ENCODE data around the gene ZNF292. TPM values are rescaled to one million over a fixed set of nuclear protein-coding genes. Genes with fewer than 3 reads are reported as not detected.

Gene ZNF292
- total and polyA plus RNA-seq, 2 donors (not counting 1 experiment from before 2014, with no cell fraction given): 10.1 to 84.1 TPM

- POLR2A ChIA-PET: no interaction called here
Observed at GRCh38 chr6:87224971-87225370, 69.6 kb downstream of the ZNF292 start.

GRCh38 chr6:87225511-87225910 is 70.1 kb downstream of the ZNF292 start:
- intact Hi-C loops (cut with micrococcal nuclease): loop anchor here (5.0 kb wide), 1 partner anchor 33 kb away; no protein-coding TSS in a partner anchor
- Histone ChIP-seq H2AFZ (ENCODE audit: insufficient read depth, low read depth, low read length, poor library complexity, severe bottlenecking) (no peak overlapping the region), H3K27ac (ENCODE audit: low read length in 2 of 2) (no peak overlapping the region), H3K9ac (ENCODE audit: low read length) (no peak overlapping the region), H3K27me3 (replicated peaks in 1 of 4; ENCODE audit: control extremely low read depth in 1 of 4, control insufficient read depth in 3 of 4, insufficient read depth in 4 of 4, low read length in 3 of 4) (no peaks in the 10 kb centered on the region), H3K79me2 (ENCODE audit: control insufficient read depth, insufficient read depth, low read length) (no peaks in the 10 kb centered on the region), H3K4me1 (ENCODE audit: control insufficient read depth in 2 of 2, insufficient read depth in 2 of 2, low read length in 2 of 2) (no peaks in the 10 kb centered on the region), H3K9me3 (ENCODE audit: control extremely low read depth in 1 of 3, control insufficient read depth in 2 of 3, insufficient read depth in 1 of 3, low read length in 2 of 3) (peaks cover 0 to 1% (median 0%) of the 10 kb centered on the region in 3 donors), H3K4me2 (replicated peaks; ENCODE audit: low read depth, low read length, poor library complexity, severe bottlenecking) (no peak overlapping the region), H3K4me3 (ENCODE audit: control extremely low read depth in 1 of 5, extremely low read depth in 1 of 5, insufficient read depth in 1 of 5, low read depth in 2 of 5, low read length in 4 of 5) (no peak overlapping the region), H3K36me3 (replicated peaks in 1 of 2; ENCODE audit: control extremely low read depth in 1 of 2, control insufficient read depth in 1 of 2, extremely low read depth in 1 of 2, insufficient read depth in 2 of 2, low read length in 1 of 2) (peaks cover 15 to 36% of the 10 kb centered on the region in 2 experiments), H4K20me1 (ENCODE audit: control insufficient read depth, insufficient read depth, low read length, poor library complexity, severe bottlenecking) (no peaks in the 10 kb centered on the region)
- TF ChIP-seq CTCF (IDR thresholded peaks at IDR 0.05): no peak
- TF ChIP-seq EZH2 (IDR thresholded peaks at IDR 0.05; ENCODE audit: borderline replicate concordance, insufficient read depth, low read depth, low read length, poor library complexity, severe bottlenecking): no peak
- Mint-ChIP-seq H3K4me1 (no peaks in the 10 kb centered on the region), H3K9me3 (ENCODE audit: insufficient read depth) (no peaks in the 10 kb centered on the region), H3K27ac (no peak overlapping the region), H3K27me3 (no peaks in the 10 kb centered on the region), H3K4me3 (no peak overlapping the region)
- DNase-seq (no peak), ATAC-seq (ENCODE audit: low read depth) (no peak)
- no CpG with 5 or more reads among the region's 2 CpGs for WGBS (ENCODE audit: insufficient coverage)
- ChIA-PET POLR2A (no interaction called here), CTCF (no interaction called here)

More at GRCh38 chr6:87224971-87225370, 69.6 kb downstream of the ZNF292 start:
- whole genome bisulfite sequencing (ENCODE audit: insufficient coverage): no CpG with 5 or more reads among the region's 1 CpG
- DNase-seq: no peak
- Histone ChIP-seq H2AFZ (ENCODE audit: insufficient read depth, low read depth, low read length, poor library complexity, severe bottlenecking) (no peak overlapping the region), H3K9me3 (ENCODE audit: control extremely low read depth in 1 of 3, control insufficient read depth in 2 of 3, insufficient read depth in 1 of 3, low read length in 2 of 3) (peaks cover 0 to 1% (median 0%) of the 10 kb centered on the region in 3 donors), H3K36me3 (replicated peaks in 1 of 2; ENCODE audit: control extremely low read depth in 1 of 2, control insufficient read depth in 1 of 2, extremely low read depth in 1 of 2, insufficient read depth in 2 of 2, low read length in 1 of 2) (peaks cover 15 to 38% of the 10 kb centered on the region in 2 experiments), H3K9ac (ENCODE audit: low read length) (no peak overlapping the region), H3K27ac (ENCODE audit: low read length in 2 of 2) (no peak overlapping the region), H3K4me2 (replicated peaks; ENCODE audit: low read depth, low read length, poor library complexity, severe bottlenecking) (no peak overlapping the region), H4K20me1 (ENCODE audit: control insufficient read depth, insufficient read depth, low read length, poor library complexity, severe bottlenecking) (no peaks in the 10 kb centered on the region), H3K79me2 (ENCODE audit: control insufficient read depth, insufficient read depth, low read length) (no peaks in the 10 kb centered on the region), H3K4me1 (ENCODE audit: control insufficient read depth in 2 of 2, insufficient read depth in 2 of 2, low read length in 2 of 2) (no peaks in the 10 kb centered on the region), H3K27me3 (replicated peaks in 1 of 4; ENCODE audit: control extremely low read depth in 1 of 4, control insufficient read depth in 3 of 4, insufficient read depth in 4 of 4, low read length in 3 of 4) (no peaks in the 10 kb centered on the region), H3K4me3 (ENCODE audit: control extremely low read depth in 1 of 5, extremely low read depth in 1 of 5, insufficient read depth in 1 of 5, low read depth in 2 of 5, low read length in 4 of 5) (no peak overlapping the region)
- Mint-ChIP-seq H3K4me1 (no peaks in the 10 kb centered on the region), H3K27ac (no peak overlapping the region), H3K27me3 (no peaks in the 10 kb centered on the region), H3K9me3 (ENCODE audit: insufficient read depth) (no peaks in the 10 kb centered on the region), H3K4me3 (no peak overlapping the region)
- CTCF ChIA-PET: no interaction called here
- ATAC-seq (ENCODE audit: low read depth): no peak
- intact Hi-C loops (cut with micrococcal nuclease): loop anchor here (5.0 kb wide), 1 partner anchor 33 kb away; no protein-coding TSS in a partner anchor
- TF ChIP-seq CTCF (IDR thresholded peaks at IDR 0.05) (no peak), EZH2 (IDR thresholded peaks at IDR 0.05; ENCODE audit: borderline replicate concordance, insufficient read depth, low read depth, low read length, poor library complexity, severe bottlenecking) (no peak)

Data from B cell (primary cell).